Fibroblast of peridontal ligament (primary cell): ENCODE data around the gene ADCY3.

Experiments
- DNase-seq: peaks from one replicate; pipeline ENCODE4 v3.0.0-alpha.2; 2010; ENCODE audit errors: extremely low read depth

The ADCY3 gene

GRCh38 chr2:24830786-24831185 lies 89.3 kb downstream of the ADCY3 start:
- no peak for DNase-seq

- DNase-seq = peak; percentile 66
Observed at GRCh38 chr2:24830351-24830750, 89.7 kb downstream of the ADCY3 start.

DNA sequence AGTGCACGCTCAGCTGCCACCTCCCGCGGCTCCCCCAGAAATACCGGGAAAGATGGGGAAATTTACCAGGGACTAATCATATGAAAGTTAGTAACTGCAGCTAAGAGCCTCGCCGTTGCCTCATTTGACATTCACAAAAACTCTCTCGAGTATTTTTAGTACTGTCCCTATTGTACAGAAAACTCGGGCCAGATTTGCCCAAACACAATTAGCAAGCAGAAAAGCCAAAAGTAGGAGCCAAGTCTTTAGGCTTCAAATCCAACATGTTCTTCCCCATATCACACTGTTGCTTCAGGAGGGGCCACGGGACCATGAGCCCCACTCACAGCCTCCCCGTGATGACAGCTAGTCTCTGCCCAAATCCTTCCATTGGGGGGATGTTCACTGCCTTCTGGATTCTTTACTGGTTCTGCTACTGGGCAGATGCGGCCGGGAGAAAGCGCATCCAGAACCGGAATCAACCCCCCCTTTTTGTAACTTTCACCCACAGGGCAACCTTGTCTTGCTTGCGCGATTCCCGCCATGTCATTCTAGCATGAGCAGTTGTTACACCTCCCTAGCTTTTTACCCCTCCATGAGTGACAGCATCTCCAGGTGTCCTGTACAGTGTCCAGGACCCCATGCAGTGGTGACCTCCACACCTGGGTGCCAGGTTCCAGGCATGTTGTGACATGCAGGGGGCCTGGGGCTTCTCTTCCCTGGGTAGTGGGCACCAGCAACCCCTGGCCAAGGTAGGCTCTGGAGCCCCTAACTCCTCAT lies 91.6 kb downstream of the ADCY3 start:
- DNase-seq = no peak

- DNase-seq = peak; percentile 92
Observed at GRCh38 chr2:24827321-24828237, 92.5 kb downstream of the ADCY3 start.

DNA sequence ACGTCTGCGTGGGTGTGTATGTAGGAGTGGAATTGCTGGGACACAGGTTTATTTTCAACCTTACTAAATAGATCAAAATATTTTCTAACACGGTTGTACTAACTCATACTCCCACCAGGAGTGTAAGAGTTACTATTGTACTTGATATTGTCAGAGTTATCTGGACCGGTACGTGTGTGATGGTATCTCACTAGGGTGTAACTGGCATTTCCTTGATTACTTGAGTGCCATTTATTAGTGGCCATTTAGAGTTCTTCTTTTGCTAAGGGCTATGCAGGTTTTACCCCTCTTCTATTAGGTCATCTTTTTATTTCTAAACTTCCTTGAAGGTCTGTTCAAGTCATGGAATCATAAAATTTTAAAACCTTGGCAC lies 93.3 kb downstream of the ADCY3 start:
- DNase-seq = no peak

- no peak for DNase-seq
Observed at GRCh38 chr2:24825883-24826772, 93.9 kb downstream of the ADCY3 start.

DNA sequence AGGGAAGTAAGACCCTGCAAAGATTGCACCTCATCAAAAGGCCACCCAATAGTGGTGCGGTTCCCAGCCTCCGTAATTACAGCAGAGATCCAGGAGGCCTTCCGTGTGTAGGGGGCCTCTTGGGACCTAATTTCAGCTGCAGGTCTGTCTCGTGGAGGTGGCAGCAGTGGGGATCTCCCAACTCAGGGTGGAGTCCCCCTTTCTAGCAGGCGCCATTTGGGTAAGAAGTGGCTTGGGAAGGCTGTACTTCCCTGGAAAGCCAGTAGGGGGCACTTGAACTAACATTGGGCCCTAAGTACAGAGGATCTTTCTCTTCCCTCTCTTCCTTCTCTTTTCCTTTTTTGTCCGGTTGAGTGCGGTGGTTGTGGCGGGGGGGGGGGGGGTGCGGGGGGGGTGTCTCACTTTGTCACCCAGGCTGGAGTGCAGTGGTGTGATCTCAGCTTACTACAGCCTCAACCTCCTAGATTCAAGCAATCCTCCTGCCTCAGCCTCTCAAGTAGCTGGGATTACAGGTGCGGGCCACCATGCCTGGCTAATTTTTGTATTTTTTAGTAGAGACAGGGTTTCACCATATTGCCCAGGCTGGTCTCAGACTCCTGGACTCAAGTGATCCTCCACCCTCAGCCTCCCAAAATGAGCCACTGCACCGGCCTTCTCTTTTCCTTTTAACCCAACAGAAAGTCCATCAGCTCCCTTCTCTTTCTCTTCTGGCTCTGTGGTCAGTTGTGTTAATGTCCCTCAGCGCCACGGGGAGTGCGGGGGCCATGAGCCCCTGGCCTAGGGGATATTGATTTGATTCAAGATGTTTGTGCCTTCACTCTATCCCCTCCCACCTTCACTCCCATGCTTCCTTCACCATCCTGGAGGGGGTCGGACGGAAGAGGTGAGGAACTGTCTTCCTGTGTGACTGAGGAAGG lies 94.8 kb downstream of the ADCY3 start:
- no peak for DNase-seq

- DNase-seq = no peak
Observed at GRCh38 chr2:24824071-24824588, 95.9 kb downstream of the ADCY3 start.

DNA sequence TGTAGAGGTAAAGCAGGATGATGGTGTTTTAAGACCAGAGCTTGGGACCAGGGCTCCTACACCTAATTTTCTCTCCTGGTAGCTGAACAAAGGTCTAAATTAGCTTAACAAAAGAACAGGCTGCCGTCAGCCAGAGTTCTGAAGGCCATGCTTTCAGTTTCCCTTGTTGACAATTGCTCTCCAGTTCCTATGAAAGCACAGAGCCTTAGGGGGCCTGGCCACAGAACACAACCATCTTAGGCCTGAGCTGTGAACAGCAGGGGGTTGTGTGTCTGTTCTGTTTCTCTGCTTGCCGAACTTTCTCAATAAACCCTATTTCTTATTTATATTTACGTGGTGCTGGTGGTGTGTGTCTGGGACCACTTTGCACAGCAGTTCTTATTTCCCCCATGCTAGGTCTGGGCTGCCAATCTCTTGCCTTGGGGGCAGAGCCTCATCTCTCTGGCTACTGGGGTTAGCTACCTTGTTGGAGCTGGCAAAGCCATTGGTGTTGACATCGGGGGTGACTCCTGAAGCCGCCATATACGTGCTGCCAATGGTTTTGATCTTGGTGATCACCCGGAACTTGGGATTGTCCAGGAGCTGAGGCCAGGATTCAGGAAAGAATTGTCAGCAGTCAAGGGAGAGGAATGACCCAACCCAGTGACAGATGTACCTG lies 97.9 kb downstream of the ADCY3 start:
- DNase-seq = no peak

DNA sequence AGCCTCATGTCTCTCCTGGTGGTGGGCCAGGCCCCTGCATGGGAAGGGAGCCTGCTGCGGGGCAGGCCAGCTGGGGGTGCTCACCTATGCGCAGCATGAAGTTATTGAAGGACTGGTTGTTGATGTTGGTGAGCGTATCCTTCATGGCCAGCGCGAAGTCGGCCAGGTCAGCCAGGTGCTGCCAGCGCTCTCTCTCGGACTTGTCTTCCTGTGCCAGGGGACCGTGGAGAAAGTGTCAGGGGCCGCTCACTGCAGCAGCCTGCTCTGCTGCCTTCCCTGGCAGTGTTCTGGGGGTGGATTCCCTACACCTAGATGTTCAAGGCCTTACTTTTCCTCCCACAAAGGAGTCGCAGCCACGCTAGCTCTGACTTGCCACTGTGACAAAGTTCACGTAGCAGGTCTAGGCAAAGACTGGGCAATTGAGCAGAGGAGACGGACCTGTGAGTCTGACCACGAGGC lies 98.6 kb downstream of the ADCY3 start:
- DNase-seq = no peak

DNA sequence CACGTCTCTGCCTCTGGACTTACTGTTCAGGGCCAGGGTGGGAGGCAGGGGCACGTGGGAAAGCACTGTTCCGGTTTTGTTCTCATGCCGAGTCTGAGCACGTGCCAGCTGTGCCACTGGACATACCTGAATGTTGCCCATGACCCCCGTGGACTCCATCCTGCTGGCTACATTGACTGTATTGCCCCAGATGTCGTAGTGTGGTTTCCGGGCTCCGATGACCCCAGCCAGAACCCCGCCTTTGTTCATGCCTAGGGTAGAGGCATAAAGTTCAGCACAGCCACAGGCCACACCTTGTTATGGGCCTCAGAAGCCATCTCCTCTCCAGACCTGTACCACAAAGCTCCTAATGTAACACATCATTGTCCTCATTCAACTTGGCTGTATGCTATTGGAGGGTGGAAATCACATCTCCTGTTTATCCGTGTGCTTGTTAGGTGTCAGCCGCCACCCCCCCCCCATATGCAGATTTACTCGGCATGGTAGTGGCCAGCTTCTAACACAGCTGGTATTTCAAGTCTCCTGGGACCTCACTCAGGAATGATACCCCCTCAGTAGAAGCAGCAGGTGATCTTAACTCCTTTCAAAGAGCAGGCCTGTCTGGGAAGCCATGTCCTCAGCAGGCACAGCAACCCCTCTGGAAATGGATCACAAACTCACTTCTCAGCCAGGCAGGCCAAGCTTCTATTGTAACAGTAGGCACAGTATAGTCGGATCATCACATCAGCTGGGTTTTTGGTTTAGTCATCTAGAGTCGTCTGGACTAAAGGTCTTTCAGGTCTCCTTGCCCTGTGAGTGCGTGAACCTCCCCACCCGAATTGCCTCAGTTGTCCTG lies 99.2 kb downstream of the ADCY3 start:
- no peak for DNase-seq

DNA sequence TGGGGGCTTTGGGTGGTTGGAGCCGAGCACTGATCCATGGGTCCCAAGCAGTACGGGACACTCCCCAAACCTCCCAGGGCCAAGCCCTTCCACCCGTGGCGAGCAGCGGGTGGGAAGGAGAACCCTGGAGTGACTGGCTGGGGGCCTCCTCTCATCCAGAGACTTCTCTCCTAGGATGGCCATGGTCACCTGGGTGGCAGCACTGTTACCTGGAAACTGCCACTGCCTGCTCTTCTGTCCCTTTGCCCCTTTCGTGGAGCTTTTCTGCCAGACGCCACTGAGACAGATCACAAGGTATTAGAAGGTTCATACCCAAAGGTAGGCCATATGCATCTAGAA lies 99.9 kb downstream of the ADCY3 start:
- no peak for DNase-seq

- no peak for DNase-seq
Observed at GRCh38 chr2:24819442-24820174, 100.4 kb downstream of the ADCY3 start.

DNA sequence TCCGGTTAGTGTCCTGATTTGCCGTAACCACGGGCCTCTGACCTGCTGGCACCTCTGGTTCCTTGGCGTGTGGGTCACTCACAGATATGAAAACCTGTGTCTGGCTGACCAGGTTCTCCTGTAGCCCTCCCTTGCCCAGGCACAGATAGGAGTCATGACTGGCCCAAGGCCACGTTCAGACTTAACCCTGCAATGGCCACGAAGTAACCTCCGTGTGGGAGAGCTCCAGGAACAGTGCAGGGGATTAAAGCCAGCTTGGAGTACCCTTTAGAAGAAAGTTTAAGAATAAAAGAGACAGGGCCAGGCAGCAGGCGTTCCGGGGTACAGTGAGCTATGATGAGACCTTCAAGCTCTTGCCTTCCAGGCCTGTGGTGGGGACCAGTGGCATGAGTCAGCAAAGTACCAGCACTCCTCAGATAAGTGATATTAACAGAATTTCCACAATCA lies 101.3 kb downstream of the ADCY3 start:
- DNase-seq = no peak

- DNase-seq = peak; percentile 62
Observed at GRCh38 chr2:24816884-24817283, 103.2 kb downstream of the ADCY3 start.

GRCh38 chr2:24816404-24816803 lies 103.6 kb downstream of the ADCY3 start:
- no peak for DNase-seq

GRCh38 chr2:24815171-24815570 lies 104.9 kb downstream of the ADCY3 start:
- no peak for DNase-seq

DNA sequence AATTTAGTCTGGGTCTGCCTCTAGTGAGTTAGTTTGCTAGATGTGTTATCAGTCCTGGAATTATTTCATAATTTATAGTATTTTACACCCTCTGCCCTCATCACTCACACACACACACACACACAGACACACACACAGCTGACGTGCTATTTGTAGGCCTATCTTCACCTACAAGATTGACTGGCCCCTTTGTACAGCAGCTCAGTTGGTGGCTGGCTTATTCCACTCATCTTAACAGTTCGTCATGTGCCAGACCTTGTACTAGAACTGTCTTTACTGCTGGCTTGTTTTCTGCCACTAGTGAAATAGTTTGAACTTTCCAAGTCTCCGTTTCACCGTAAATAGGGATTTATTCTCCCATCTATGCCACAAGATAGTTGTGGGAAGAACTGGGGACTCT lies 105.5 kb downstream of the ADCY3 start:
- DNase-seq = no peak
